ENCODE measurements around the gene VDR.
A peak's percentile ranks its signal among the peaks of the same experiment; 100 is the strongest.

VDR gene

GRCh38 chr12:47949441-47950341, 44.9 kb upstream of the VDR start:
- H2BK15ac ChIP-seq (ENCODE audit: low read depth, poor library complexity, severe bottlenecking) = no peak overlapping the region
- H3K23ac ChIP-seq (ENCODE audit: low read length in 2 of 2) = no peak overlapping the region
- H3K4me2 ChIP-seq (ENCODE audit: low read length, poor library complexity, severe bottlenecking) = no peak overlapping the region
- DNase-seq = peak; percentile 84
- peak overlapping the region in 1 of 2 experiments; percentile 2 for H3K18ac ChIP-seq (ENCODE audit: low read depth in 1 of 2, low read length in 2 of 2)
- H3K27ac ChIP-seq (ENCODE audit: low read length, poor library complexity, severe bottlenecking) = no peak overlapping the region
- no peak overlapping the region for H3K4ac ChIP-seq (ENCODE audit: low read depth in 1 of 2, low read length in 2 of 2)
- H3K14ac ChIP-seq (ENCODE audit: low read length in 2 of 2) = no peak overlapping the region
- peak overlapping the region; percentile 22 for H4K91ac ChIP-seq (ENCODE audit: low read length)
- WGBS = 58% methylated on average over 32 of the region's 32 CpGs
- no peak overlapping the region for H2BK5ac ChIP-seq (ENCODE audit: low read depth, low read length, poor library complexity, severe bottlenecking)
- peaks cover 15% of the 10 kb centered on the region for H3K4me1 ChIP-seq (ENCODE audit: control insufficient read depth, insufficient read depth, low read depth, low read length)
- no peaks in the 10 kb centered on the region for H3K79me1 ChIP-seq (replicated peaks; ENCODE audit: low read length, poor library complexity, severe bottlenecking)
- no peaks in the 10 kb centered on the region for H3K9me3 ChIP-seq (ENCODE audit: control insufficient read depth, low read length)
- no peak overlapping the region for H3K4me3 ChIP-seq (ENCODE audit: insufficient read depth in 1 of 2, low read depth in 1 of 2, low read length in 2 of 2)
- H2AFZ ChIP-seq (ENCODE audit: low read depth, low read length) = no peak overlapping the region
- peak overlapping the region in 1 of 2 experiments; percentile 61 for H2BK12ac ChIP-seq (ENCODE audit: low read length in 2 of 2)
- no peaks in the 10 kb centered on the region for H3K36me3 ChIP-seq (ENCODE audit: control insufficient read depth in 1 of 2, insufficient read depth in 2 of 2, low read depth in 1 of 2, low read length in 2 of 2)
- H3K27me3 ChIP-seq (ENCODE audit: control insufficient read depth in 1 of 2, insufficient read depth in 1 of 2, low read length in 2 of 2) = peaks cover 14 to 22% of the 10 kb centered on the region in 2 experiments
- peak overlapping the region; percentile 8 for H4K8ac ChIP-seq (ENCODE audit: low read length)
- H2BK120ac ChIP-seq (ENCODE audit: low read depth, low read length) = no peak overlapping the region
- H3K9ac ChIP-seq (ENCODE audit: low read length) = peak overlapping the region; percentile 3
- no peak overlapping the region for H2AK5ac ChIP-seq (ENCODE audit: low read length, severe bottlenecking)

- H3K4ac ChIP-seq (ENCODE audit: low read depth in 1 of 2, low read length in 2 of 2) = peak overlapping the region in 1 of 2 experiments; percentile 61
- H3K14ac ChIP-seq (ENCODE audit: low read length in 2 of 2) = no peak overlapping the region
- H2AFZ ChIP-seq (ENCODE audit: low read depth, low read length) = no peak overlapping the region
- H3K4me1 ChIP-seq (ENCODE audit: control insufficient read depth, insufficient read depth, low read depth, low read length) = peaks cover 22% of the 10 kb centered on the region
- H2BK15ac ChIP-seq (ENCODE audit: low read depth, poor library complexity, severe bottlenecking) = peak overlapping the region; percentile 31
- no peak overlapping the region for H3K23ac ChIP-seq (ENCODE audit: low read length in 2 of 2)
- H3K9me3 ChIP-seq (ENCODE audit: control insufficient read depth, low read length) = no peaks in the 10 kb centered on the region
- no peak for DNase-seq
- peaks cover 13 to 24% of the 10 kb centered on the region in 2 experiments for H3K27me3 ChIP-seq (ENCODE audit: control insufficient read depth in 1 of 2, insufficient read depth in 1 of 2, low read length in 2 of 2)
- no peaks in the 10 kb centered on the region for H3K36me3 ChIP-seq (ENCODE audit: control insufficient read depth in 1 of 2, insufficient read depth in 2 of 2, low read depth in 1 of 2, low read length in 2 of 2)
- H4K91ac ChIP-seq (ENCODE audit: low read length) = no peak overlapping the region
- no peak overlapping the region for H4K8ac ChIP-seq (ENCODE audit: low read length)
- no peak overlapping the region for H2BK5ac ChIP-seq (ENCODE audit: low read depth, low read length, poor library complexity, severe bottlenecking)
- no peaks in the 10 kb centered on the region for H3K79me1 ChIP-seq (replicated peaks; ENCODE audit: low read length, poor library complexity, severe bottlenecking)
- H3K27ac ChIP-seq (ENCODE audit: low read length, poor library complexity, severe bottlenecking) = no peak overlapping the region
- no peak overlapping the region for H3K4me2 ChIP-seq (ENCODE audit: low read length, poor library complexity, severe bottlenecking)
- 71% methylated on average over 12 of the region's 12 CpGs for WGBS
- no peak overlapping the region for H2BK120ac ChIP-seq (ENCODE audit: low read depth, low read length)
- no peak overlapping the region for H2AK5ac ChIP-seq (ENCODE audit: low read length, severe bottlenecking)
- no peak overlapping the region for H3K4me3 ChIP-seq (ENCODE audit: insufficient read depth in 1 of 2, low read depth in 1 of 2, low read length in 2 of 2)
- H2BK12ac ChIP-seq (ENCODE audit: low read length in 2 of 2) = peak overlapping the region; percentile 17 to 94
- no peak overlapping the region for H3K9ac ChIP-seq (ENCODE audit: low read length)
- no peak overlapping the region for H3K18ac ChIP-seq (ENCODE audit: low read depth in 1 of 2, low read length in 2 of 2)
Observed at GRCh38 chr12:47947341-47947740, 42.5 kb upstream of the VDR start.

- H2BK12ac ChIP-seq (ENCODE audit: low read length in 2 of 2) = peak overlapping the region; percentile 49 to 94
- no peak overlapping the region for H3K4me2 ChIP-seq (ENCODE audit: low read length, poor library complexity, severe bottlenecking)
- H3K27ac ChIP-seq (ENCODE audit: low read length, poor library complexity, severe bottlenecking) = no peak overlapping the region
- H2BK120ac ChIP-seq (ENCODE audit: low read depth, low read length) = peak overlapping the region; percentile 42
- no peaks in the 10 kb centered on the region for H3K9me3 ChIP-seq (ENCODE audit: control insufficient read depth, low read length)
- H2BK15ac ChIP-seq (ENCODE audit: low read depth, poor library complexity, severe bottlenecking) = no peak overlapping the region
- peak overlapping the region; percentile 66 for H4K91ac ChIP-seq (ENCODE audit: low read length)
- 70% methylated on average over 27 of the region's 27 CpGs for WGBS
- no peaks in the 10 kb centered on the region for H3K79me1 ChIP-seq (replicated peaks; ENCODE audit: low read length, poor library complexity, severe bottlenecking)
- H3K4me1 ChIP-seq (ENCODE audit: control insufficient read depth, insufficient read depth, low read depth, low read length) = peaks cover 28% of the 10 kb centered on the region
- no peaks in the 10 kb centered on the region for H3K36me3 ChIP-seq (ENCODE audit: control insufficient read depth in 1 of 2, insufficient read depth in 2 of 2, low read depth in 1 of 2, low read length in 2 of 2)
- H2AK5ac ChIP-seq (ENCODE audit: low read length, severe bottlenecking) = no peak overlapping the region
- H2AFZ ChIP-seq (ENCODE audit: low read depth, low read length) = peak overlapping the region; percentile 8
- peak; percentile 46 for DNase-seq
- H3K23ac ChIP-seq (ENCODE audit: low read length in 2 of 2) = no peak overlapping the region
- peak overlapping the region; percentile 55 for H4K8ac ChIP-seq (ENCODE audit: low read length)
- peak overlapping the region in 1 of 2 experiments; percentile 44 for H3K18ac ChIP-seq (ENCODE audit: low read depth in 1 of 2, low read length in 2 of 2)
- no peak overlapping the region for H3K9ac ChIP-seq (ENCODE audit: low read length)
- no peak overlapping the region for H3K4me3 ChIP-seq (ENCODE audit: insufficient read depth in 1 of 2, low read depth in 1 of 2, low read length in 2 of 2)
- peak overlapping the region in 1 of 2 experiments; percentile 9 for H3K14ac ChIP-seq (ENCODE audit: low read length in 2 of 2)
- no peak overlapping the region for H2BK5ac ChIP-seq (ENCODE audit: low read depth, low read length, poor library complexity, severe bottlenecking)
- peaks cover 7 to 22% of the 10 kb centered on the region in 2 experiments for H3K27me3 ChIP-seq (ENCODE audit: control insufficient read depth in 1 of 2, insufficient read depth in 1 of 2, low read length in 2 of 2)
- peak overlapping the region in 1 of 2 experiments; percentile 13 for H3K4ac ChIP-seq (ENCODE audit: low read depth in 1 of 2, low read length in 2 of 2)
Observed at GRCh38 chr12:47946413-47947323, 41.9 kb upstream of the VDR start.

GRCh38 chr12:47945341-47945728, 40.5 kb upstream of the VDR start:
- no peak overlapping the region for H3K4me2 ChIP-seq (ENCODE audit: low read length, poor library complexity, severe bottlenecking)
- no peak overlapping the region for H3K9ac ChIP-seq (ENCODE audit: low read length)
- H3K27ac ChIP-seq (ENCODE audit: low read length, poor library complexity, severe bottlenecking) = no peak overlapping the region
- no peak overlapping the region for H3K18ac ChIP-seq (ENCODE audit: low read depth in 1 of 2, low read length in 2 of 2)
- peaks cover 31% of the 10 kb centered on the region for H3K4me1 ChIP-seq (ENCODE audit: control insufficient read depth, insufficient read depth, low read depth, low read length)
- no peak overlapping the region for H2BK12ac ChIP-seq (ENCODE audit: low read length in 2 of 2)
- H4K91ac ChIP-seq (ENCODE audit: low read length) = no peak overlapping the region
- no peaks in the 10 kb centered on the region for H3K79me1 ChIP-seq (replicated peaks; ENCODE audit: low read length, poor library complexity, severe bottlenecking)
- no peaks in the 10 kb centered on the region for H3K36me3 ChIP-seq (ENCODE audit: control insufficient read depth in 1 of 2, insufficient read depth in 2 of 2, low read depth in 1 of 2, low read length in 2 of 2)
- H2BK5ac ChIP-seq (ENCODE audit: low read depth, low read length, poor library complexity, severe bottlenecking) = no peak overlapping the region
- H2AK5ac ChIP-seq (ENCODE audit: low read length, severe bottlenecking) = no peak overlapping the region
- H3K23ac ChIP-seq (ENCODE audit: low read length in 2 of 2) = no peak overlapping the region
- no peak overlapping the region for H2BK15ac ChIP-seq (ENCODE audit: low read depth, poor library complexity, severe bottlenecking)
- H2AFZ ChIP-seq (ENCODE audit: low read depth, low read length) = no peak overlapping the region
- no peaks in the 10 kb centered on the region for H3K9me3 ChIP-seq (ENCODE audit: control insufficient read depth, low read length)
- H3K4ac ChIP-seq (ENCODE audit: low read depth in 1 of 2, low read length in 2 of 2) = no peak overlapping the region
- H2BK120ac ChIP-seq (ENCODE audit: low read depth, low read length) = no peak overlapping the region
- H3K27me3 ChIP-seq (ENCODE audit: control insufficient read depth in 1 of 2, insufficient read depth in 1 of 2, low read length in 2 of 2) = peaks cover 7 to 20% of the 10 kb centered on the region in 2 experiments
- DNase-seq = no peak
- no peak overlapping the region for H4K8ac ChIP-seq (ENCODE audit: low read length)
- H3K14ac ChIP-seq (ENCODE audit: low read length in 2 of 2) = no peak overlapping the region
- no peak overlapping the region for H3K4me3 ChIP-seq (ENCODE audit: insufficient read depth in 1 of 2, low read depth in 1 of 2, low read length in 2 of 2)
- WGBS = 44% methylated on average over 1 of the region's 1 CpG
